CD4-positive, alpha-beta T cell treated with Interleukin-1 beta for 1 hour (primary cell): Measurements from ENCODE around the gene TMEM183A.

Source experiments
- DNase-seq, 2 donors: peaks; one replicate each; pipeline ENCODE4 v3.0.0-alpha.2; 2020 to 2022

TMEM183A gene

DNA sequence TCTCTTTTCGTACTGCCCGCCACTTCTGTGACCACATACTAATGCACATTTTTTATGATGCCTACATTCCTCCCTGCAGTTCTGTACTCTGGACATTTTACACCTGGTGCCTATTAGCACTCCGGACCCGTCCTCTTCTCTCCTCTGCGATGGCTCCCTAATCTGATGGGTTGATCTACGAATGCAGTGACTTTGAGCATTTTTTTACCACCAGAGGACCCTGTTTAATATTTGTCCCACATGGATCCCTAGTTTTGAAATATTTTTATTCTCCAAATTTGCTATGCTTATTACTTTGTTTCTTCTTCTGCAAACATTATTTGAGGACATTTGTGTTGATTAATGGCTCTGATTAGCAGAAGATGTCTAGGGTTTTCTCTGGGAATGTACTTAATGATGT, 24.3 kb downstream of the TMEM183A start:
- DNase-seq = no peak

- DNase-seq = no peak
These were observed 26.1 kb downstream of the TMEM183A start for GRCh38 chr1:203033287-203033686.

DNA sequence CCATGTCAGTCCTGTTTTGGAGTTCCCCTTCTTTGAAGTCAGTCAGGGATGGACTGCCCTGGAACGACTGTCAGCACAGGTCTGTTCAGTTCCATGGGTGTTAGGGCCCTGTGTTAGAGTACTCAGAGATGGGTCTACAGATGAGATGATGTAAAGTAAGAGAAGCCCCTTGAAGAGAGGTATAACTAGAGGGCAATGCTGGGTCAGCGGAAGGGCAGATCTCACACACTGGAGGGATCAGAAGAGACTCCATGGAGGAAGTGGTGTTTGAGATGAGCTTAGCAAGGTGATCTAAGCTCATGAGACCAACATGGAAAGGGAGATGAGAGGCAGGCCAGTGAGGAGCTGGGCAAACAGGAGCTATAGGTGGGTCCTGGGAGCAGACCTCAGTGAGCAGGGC, 26.7 kb downstream of the TMEM183A start:
- no peak for DNase-seq

- DNase-seq = no peak
These were observed 27.4 kb downstream of the TMEM183A start for GRCh38 chr1:203034422-203035110.

- no peak for DNase-seq
These were observed 28.2 kb downstream of the TMEM183A start for GRCh38 chr1:203035111-203036000.

DNA sequence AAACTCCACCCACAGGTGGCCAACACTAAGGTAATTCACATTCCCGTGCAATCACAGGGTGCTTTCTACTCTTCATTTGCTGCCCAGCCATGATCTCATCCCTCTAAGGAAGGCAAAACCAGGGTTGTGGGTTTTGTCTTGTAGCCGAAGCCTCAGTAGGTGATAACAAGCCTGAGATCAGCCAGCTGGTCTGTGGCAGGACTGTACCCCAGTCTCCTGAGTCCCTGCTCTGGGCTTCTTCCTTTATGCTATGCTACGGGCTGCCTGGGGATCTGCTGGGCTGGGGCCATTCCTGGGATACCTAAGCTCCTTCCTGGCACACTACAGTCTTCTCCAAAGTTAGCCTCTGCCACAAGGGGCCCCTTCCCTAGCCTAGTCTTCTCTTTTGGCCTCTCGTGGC, 29.0 kb downstream of the TMEM183A start:
- DNase-seq = no peak

DNA sequence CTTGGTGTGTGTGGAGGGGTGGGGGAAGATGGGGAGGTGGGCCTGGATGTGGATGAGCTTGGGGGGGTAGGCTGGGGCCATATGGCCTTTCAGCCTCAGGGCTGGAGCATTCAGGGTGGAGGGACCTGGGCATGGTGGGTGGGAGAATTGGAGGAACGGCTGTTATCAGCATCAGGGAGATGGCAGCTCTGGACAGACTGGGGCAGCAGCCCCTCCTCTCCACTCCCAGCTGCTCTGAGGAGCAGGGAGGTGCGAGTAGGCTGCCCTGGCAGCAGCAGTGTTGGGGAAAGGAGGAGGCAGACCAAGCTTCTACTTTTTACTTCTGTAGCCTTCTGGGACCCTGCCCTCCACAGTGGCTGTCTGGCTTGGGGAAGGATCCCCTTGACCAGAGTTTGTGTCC, 29.4 kb downstream of the TMEM183A start:
- no peak for DNase-seq

DNA sequence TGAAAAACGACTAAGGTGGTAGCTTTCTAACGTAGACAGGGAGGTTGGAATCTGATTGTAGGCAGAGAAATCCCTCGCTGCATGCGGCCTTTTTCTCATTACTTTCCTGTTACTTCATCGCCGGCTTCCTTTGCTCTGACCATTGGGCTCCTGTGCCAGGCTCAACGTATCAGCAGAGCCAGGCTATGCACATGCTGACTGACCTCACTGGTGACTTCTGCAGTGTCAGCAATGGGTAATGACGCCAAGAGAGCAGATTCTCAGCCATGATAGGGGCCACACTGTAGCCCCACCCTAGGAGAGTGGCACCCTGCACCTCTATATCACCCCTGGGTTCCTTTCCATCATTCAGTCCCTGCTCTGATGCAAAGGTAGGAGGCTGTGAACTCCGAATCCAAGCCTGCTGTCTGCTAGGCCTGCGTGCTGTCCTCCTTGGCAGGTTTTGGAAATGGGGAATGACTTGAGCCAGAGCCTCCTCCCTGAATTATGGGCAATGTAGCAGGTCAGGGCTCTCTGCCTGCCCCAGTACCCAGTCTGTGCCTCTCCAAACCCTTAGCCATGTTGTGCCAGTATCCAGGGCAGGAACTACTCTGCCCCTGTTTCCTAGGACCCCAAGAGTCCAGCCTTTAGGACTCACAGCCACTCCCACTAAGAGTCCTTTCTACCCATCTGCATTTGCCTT, 30.5 kb downstream of the TMEM183A start:
- no peak for DNase-seq

GRCh38 chr1:203038217-203038741, 31.1 kb downstream of the TMEM183A start:
- DNase-seq = no peak

DNA sequence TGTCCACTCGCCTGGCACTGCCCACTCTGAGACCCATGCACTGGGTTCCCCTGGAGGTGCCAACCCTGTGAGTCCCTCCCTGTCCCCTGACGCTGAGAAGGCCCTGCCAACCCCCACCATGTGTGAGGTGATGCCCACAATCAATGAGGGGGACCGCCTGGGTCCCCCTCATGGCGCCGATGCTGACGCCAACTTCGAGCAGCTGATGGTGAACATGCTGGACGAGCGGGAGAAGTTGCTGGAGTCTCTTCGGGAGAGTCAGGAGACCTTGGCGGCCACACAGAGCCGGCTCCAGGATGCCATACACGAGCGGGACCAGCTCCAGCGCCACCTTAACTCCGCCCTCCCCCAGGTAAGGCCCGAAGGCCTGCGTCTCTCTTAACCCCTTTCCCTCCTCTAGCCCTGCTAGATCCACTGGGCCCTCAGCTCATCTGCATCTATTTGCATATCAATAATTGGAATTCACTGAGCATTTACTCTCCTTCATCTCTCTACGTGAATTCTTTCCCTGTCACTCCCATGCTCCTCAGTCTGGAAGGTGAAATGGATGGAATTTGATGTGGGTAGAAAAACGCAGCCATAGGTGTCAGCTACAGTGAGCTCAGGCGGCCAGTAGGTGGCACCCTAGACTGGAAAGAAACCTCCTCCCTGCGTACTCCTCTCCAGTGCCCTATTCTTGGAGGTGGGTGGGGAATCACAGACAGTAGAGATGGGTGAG, 31.9 kb downstream of the TMEM183A start:
- DNase-seq = peak; percentile 62

GRCh38 chr1:203039609-203040512, 32.7 kb downstream of the TMEM183A start:
- DNase-seq = no peak

DNA sequence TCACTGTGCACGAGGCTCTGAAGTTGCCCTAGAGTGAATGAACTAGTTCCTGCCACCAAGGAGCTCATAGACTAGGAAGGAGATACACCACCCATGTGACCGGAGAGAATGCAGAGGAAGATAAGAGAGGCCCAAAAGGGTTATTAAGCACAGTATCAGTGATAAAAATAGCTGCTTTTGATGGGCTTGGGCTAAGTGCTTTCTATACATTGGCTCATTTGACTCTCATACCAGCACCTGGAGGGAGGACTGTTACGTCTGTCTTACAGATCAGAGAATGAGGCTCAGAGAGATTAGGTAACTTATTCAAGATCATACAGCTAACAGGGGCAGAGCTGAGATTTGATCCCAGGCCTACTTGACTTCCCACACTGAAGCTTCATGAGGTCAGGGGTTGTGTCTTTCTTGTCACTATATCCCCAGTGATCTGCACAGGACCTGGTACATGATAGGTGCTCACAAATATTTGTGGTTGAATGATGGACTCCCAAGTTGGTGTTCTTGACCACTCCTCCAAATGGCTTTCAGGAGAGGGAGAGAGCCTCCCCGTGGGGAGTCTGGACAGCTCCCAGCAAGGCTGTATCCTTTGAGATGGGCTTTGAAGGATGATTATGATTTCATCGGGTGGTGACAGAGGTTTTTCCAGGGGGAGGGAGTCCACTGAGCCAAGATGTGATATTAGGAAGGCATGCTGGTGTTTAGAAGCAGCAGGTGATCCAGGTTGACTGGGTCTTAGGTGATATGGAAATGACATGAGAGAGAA, 33.5 kb downstream of the TMEM183A start:
- DNase-seq = no peak

DNA sequence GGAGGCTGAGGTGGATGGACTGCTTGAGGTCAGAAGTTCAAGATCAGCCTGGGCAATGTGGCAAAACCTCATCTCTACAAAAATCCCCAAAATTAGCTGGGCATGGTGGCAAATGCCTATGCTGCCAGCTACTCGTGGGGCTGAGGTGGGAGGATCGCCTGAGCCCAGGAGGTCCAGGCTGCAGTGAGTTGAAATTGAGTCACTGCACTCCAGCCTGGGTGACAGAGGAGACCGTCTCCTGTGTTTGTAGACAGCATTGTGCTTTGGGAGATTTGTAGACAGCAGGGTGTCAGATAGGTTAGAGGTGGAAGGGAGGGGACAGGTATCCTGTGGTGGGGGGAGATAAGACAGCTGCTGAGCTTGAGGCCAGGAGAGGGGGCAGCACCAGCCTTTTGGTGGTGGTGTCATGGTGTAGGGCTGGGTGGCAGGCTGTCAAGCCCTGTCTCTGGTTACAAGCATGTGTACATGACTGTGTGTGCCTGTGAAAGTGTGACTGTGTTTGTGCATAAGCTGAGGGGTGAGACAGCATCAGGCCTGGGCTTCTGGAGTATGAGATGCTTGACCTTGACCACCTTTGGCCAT, 34.3 kb downstream of the TMEM183A start:
- no peak for DNase-seq

DNA sequence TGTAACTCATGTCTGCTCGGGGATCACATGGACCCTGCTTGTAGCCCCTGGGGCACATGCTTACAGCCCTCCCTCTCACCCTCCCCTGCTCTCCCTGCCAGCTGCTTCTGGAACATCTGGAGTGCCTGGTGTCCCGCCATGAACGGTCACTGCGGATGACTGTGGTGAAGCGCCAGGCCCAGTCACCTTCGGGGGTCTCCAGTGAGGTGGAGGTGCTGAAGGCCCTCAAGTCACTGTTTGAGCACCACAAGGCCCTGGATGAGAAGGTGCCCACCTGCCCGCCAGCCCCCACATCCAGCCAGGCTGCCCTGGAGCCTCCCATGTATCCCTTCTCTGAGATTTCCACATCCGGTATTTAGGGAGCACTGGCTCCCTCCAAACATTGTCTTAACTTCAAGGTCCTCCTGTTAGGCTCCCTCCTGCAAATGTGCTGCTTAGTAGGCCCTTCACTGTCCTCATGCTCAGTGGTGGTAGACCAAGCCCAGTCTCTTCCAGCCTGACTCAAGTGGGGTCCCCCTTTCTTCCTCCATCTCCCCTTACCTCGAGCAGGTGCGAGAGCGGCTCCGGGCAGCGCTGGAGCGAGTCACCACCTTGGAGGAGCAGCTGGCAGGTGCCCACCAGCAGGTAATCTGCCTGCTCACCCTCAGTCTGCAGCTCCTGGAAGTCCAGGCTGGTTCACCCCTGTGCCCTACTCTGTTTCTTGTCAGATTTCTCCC, 36.8 kb downstream of the TMEM183A start:
- DNase-seq = no peak

GRCh38 chr1:203044546-203045250, 37.5 kb downstream of the TMEM183A start:
- no peak for DNase-seq

- no peak for DNase-seq
These were observed 38.2 kb downstream of the TMEM183A start for GRCh38 chr1:203045336-203045735.

- DNase-seq = no peak
These were observed 38.8 kb downstream of the TMEM183A start for GRCh38 chr1:203045821-203046594.

- DNase-seq = no peak
These were observed 39.9 kb downstream of the TMEM183A start for GRCh38 chr1:203046984-203047630.
